Adrenal gland (tissue), 5 donors: ENCODE results near the gene WDR48.

Experiments used
- CTCF ChIP-seq, 6 experiments: fragments of 450-650 bp in 4 of 6; fragments of 200-600 bp in 2 of 6; sonication (generic) in 1 of 6; IDR thresholded peaks; 1 replicate in 5 of 6; 2 replicates in 1 of 6; pipeline versions ENCODE4 v1.5.1 to v1.8.0; 2016 to 2021; ENCODE audit warnings: antibody characterized with exemption in 6 of 6, mild to moderate bottlenecking in 2 of 6, moderate library complexity in 1 of 6
- POLR2A ChIP-seq, 2 donors: fragments of 450-650 bp; IDR thresholded peaks; one replicate each; pipeline ENCODE4 v1.6.1; 2017; ENCODE audit warnings: antibody characterized with exemption in 2 of 2, mild to moderate bottlenecking in 2 of 2, moderate library complexity in 1 of 2
- donor health status: DM: no; HTN: no; CAD: no.

DNA sequence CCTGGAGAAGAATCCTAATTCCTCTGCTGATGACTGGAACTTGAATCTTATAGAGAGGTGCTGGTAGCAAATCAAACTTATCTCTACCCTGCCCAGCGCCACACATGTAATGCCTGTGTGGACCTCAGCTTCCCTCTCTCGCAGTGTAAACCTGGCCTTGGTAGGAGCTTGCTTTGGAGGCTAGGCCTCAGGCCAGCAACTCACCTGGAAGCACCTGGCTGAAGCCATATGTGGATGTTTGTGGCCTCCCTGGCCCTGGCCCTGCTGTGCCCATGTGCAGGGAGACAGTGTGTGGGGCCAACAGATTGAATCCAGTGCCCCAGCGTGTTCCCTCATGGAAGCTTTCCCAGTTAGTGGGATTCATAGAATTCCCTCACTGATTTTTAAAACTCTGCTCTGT is 64.1 kb downstream of the WDR48 start:
- TF ChIP-seq CTCF (IDR thresholded peaks at IDR 0.05) (no peak), POLR2A (IDR thresholded peaks at IDR 0.05) (no peak)
